HG03159 (cell line): Measurements from ENCODE around the gene TRIM43B.
"Not testable (repeated sequence)": the region's sequence is repeated elsewhere in the genome, so short reads cannot be mapped to it uniquely, and the experiment has no call there.

ENCODE experiments used
- ATAC-seq: cut with Tn5 transposase; IDR thresholded peaks from one replicate; pipeline ENCODE4 v1.9.1; 2021; ENCODE audit warnings: mild to moderate bottlenecking, moderate library complexity; ENCODE audit not compliant: unreplicated experiment

Gene TRIM43B

GRCh38 chr2:95484654-95485053 is at the start of gene TRIM43B:
TSS of gene TRIM43B (minus strand) at chr2:95484754. CDS start at chr2:95482714, 2,040 bp downstream.
- ATAC-seq, result not testable (repeated sequence)

- no peak for ATAC-seq
Measured at GRCh38 chr2:95531254-95531771, 46.8 kb upstream of the TRIM43B start.

GRCh38 chr2:95530734-95531133 is 46.2 kb upstream of the TRIM43B start:
- ATAC-seq, result peak; percentile 65

- peak; percentile 72 for ATAC-seq
Measured at GRCh38 chr2:95526360-95527341, 42.1 kb upstream of the TRIM43B start.

- ATAC-seq, result no peak
Measured at GRCh38 chr2:95525294-95526035, 40.9 kb upstream of the TRIM43B start.

- ATAC-seq, result no peak
Measured at GRCh38 chr2:95524195-95524594, 39.6 kb upstream of the TRIM43B start.

GRCh38 chr2:95514718-95515117 is 30.2 kb upstream of the TRIM43B start:
- ATAC-seq, result no peak

GRCh38 chr2:95514226-95514625 is 29.7 kb upstream of the TRIM43B start:
- not testable (repeated sequence) for ATAC-seq

- ATAC-seq, result no peak
Measured at GRCh38 chr2:95509408-95509807, 24.9 kb upstream of the TRIM43B start.

GRCh38 chr2:95505222-95505621 is 20.7 kb upstream of the TRIM43B start:
- ATAC-seq, result no peak

- ATAC-seq, result no peak
Measured at GRCh38 chr2:95500854-95501253, 16.3 kb upstream of the TRIM43B start.

GRCh38 chr2:95492076-95492475 is 7.5 kb upstream of the TRIM43B start:
- not testable (repeated sequence) for ATAC-seq

- not testable (repeated sequence) for ATAC-seq
Measured at GRCh38 chr2:95475025-95475424, 9.5 kb downstream of the TRIM43B start.

GRCh38 chr2:95467984-95468383 is 16.6 kb downstream of the TRIM43B start:
- ATAC-seq, result not testable (repeated sequence)

GRCh38 chr2:95466572-95466971 is 18.0 kb downstream of the TRIM43B start:
- not testable (repeated sequence) for ATAC-seq

GRCh38 chr2:95463292-95463691 is 21.3 kb downstream of the TRIM43B start:
- not testable (repeated sequence) for ATAC-seq

GRCh38 chr2:95445317-95445716 is 39.2 kb downstream of the TRIM43B start:
- ATAC-seq, result not testable (repeated sequence)

GRCh38 chr2:95442474-95443099 is 42.0 kb downstream of the TRIM43B start:
- ATAC-seq, result not testable (repeated sequence)

GRCh38 chr2:95435872-95436209 is 48.7 kb downstream of the TRIM43B start:
- ATAC-seq, result not testable (repeated sequence)

- ATAC-seq, result not testable (repeated sequence)
Measured at GRCh38 chr2:95435162-95435871, 49.2 kb downstream of the TRIM43B start.
